Measurements from ENCODE around the gene SLC36A4. TPM values are rescaled to one million over a fixed set of nuclear protein-coding genes. Genes with fewer than 3 reads are reported as not detected.
"Not testable (repeated sequence)": the region's sequence is repeated elsewhere in the genome, so short reads cannot be mapped to it uniquely, and the experiment has no call there.

SLC36A4 gene
- total RNA-seq, 1 donor from 2014 or later = 13.6 TPM

GRCh38 chr11:93122535-93123235, 75.1 kb downstream of the SLC36A4 start:
- no peak for DNase-seq

- no peak for DNase-seq
Measured at GRCh38 chr11:93118276-93118675, 79.5 kb downstream of the SLC36A4 start.

GRCh38 chr11:93117565-93117964, 80.2 kb downstream of the SLC36A4 start:
- no peak for DNase-seq

- no peak for DNase-seq
Measured at GRCh38 chr11:93116641-93117441, 81.0 kb downstream of the SLC36A4 start.

GRCh38 chr11:93114304-93114703, 83.5 kb downstream of the SLC36A4 start:
- DNase-seq = no peak

- DNase-seq = no peak
Measured at GRCh38 chr11:93113824-93114223, 84.0 kb downstream of the SLC36A4 start.

- not testable (repeated sequence) for DNase-seq
Measured at GRCh38 chr11:93111147-93111546, 86.6 kb downstream of the SLC36A4 start.

GRCh38 chr11:93100211-93100610, 97.6 kb downstream of the SLC36A4 start:
- no peak for DNase-seq

- DNase-seq = no peak
Measured at GRCh38 chr11:93099806-93100205, 98.0 kb downstream of the SLC36A4 start.

Small RNA genes within 50 kb of the gene (small RNA-seq; reads per million reads assigned to genes)
- not detected for gene AP003072.1 (ENCODE audit: low replicate concordance)

Other genes with a start within 250 kb of the SLC36A4 start
- 0.39 TPM for gene MTNR1B, start 228.3 kb downstream of the SLC36A4 start, total RNA-seq
- gene DEUP1, start 132.8 kb upstream of the SLC36A4 start, total RNA-seq = 0.59 TPM

All from skin of body (tissue), 3 donors.